ENCODE measurements around the gene ASPHD2. TPM values are rescaled to one million over a fixed set of nuclear protein-coding genes. Genes with fewer than 3 reads are reported as not detected.
A peak's percentile ranks its signal among the peaks of the same experiment; 100 is the strongest.

Gene ASPHD2
- total and polyA plus RNA-seq, 2 of the 13 experiments (the other 11 are each of a cell fraction or from before 2014, with no cell fraction given), result 0.04 TPM

GRCh38 chr22:26483439-26484359, 54.6 kb downstream of the ASPHD2 start, which contains the start of the genes HPS4 and SRRD (continued):
- TF ChIP-seq PAWR (CRISPR knock-in tag; IDR thresholded peaks at IDR 0.05; ENCODE audit: borderline replicate concordance), result no peak
- no peak for TF ChIP-seq ZNF674 (CRISPR knock-in tag; IDR thresholded peaks at IDR 0.05; ENCODE audit: low read depth)
- TF ChIP-seq IRF2 (CRISPR knock-in tag; IDR thresholded peaks at IDR 0.05), result peak; percentile 87
- TF ChIP-seq ZNF713 (CRISPR knock-in tag; IDR thresholded peaks at IDR 0.05), result no peak; the same call in 1 of the 2 replicates
- no peak for TF ChIP-seq MLLT10 (CRISPR knock-in tag; IDR thresholded peaks at IDR 0.05)
- TF ChIP-seq CHD4 (IDR thresholded peaks at IDR 0.05; ENCODE audit: borderline replicate concordance, low read length), result peak; percentile 100
- TF ChIP-seq FOXM1 (CRISPR knock-in tag; IDR thresholded peaks at IDR 0.05), result 0 out of 2 replicates have a peak, but pooled peaks have one; percentile 54
- peak; percentile 90 for TF ChIP-seq NR2C2 (CRISPR knock-in tag; IDR thresholded peaks at IDR 0.05; ENCODE audit: borderline replicate concordance)
- no peak for TF ChIP-seq ZNF276 (CRISPR knock-in tag; IDR thresholded peaks at IDR 0.05; ENCODE audit: low read depth)
- TF ChIP-seq ZNF451 (CRISPR knock-in tag; IDR thresholded peaks at IDR 0.05), result no peak
- peak; percentile 51; the same call in 1 of the 2 replicates for TF ChIP-seq SOX5 (CRISPR knock-in tag; IDR thresholded peaks at IDR 0.05; ENCODE audit: borderline replicate concordance)
- peak; percentile 68; the same call in 1 of the 2 replicates for TF ChIP-seq ZNF816 (CRISPR knock-in tag; IDR thresholded peaks at IDR 0.05; ENCODE audit: borderline replicate concordance)
- no peak for TF ChIP-seq AGO1 (IDR thresholded peaks at IDR 0.05; ENCODE audit: low read depth, low read length, poor library complexity, severe bottlenecking)
- peak; percentile 98 for TF ChIP-seq KDM5A (IDR thresholded peaks at IDR 0.05; ENCODE audit: borderline replicate concordance, low read length)
- no peak for TF ChIP-seq SCMH1 (CRISPR knock-in tag; IDR thresholded peaks at IDR 0.05; ENCODE audit: borderline replicate concordance)
- peak; percentile 73 for TF ChIP-seq ATF7-NPFF (CRISPR knock-in tag; IDR thresholded peaks at IDR 0.05; ENCODE audit: low read depth)
- TF ChIP-seq EEA1 (CRISPR knock-in tag; IDR thresholded peaks at IDR 0.05; ENCODE audit: borderline replicate concordance), result 0 out of 2 replicates have a peak, but pooled peaks have one; percentile 59
- 0 out of 2 replicates have a peak, but pooled peaks have one; percentile 41 for TF ChIP-seq NR2F6 (IDR thresholded peaks at IDR 0.05)
- peak; percentile 90 for TF ChIP-seq NR2F6 (CRISPR knock-in tag; IDR thresholded peaks at IDR 0.05)
- TF ChIP-seq PBX3 (CRISPR knock-in tag; IDR thresholded peaks at IDR 0.05; ENCODE audit: borderline replicate concordance), result no peak
- 0 out of 2 replicates have a peak, but pooled peaks have one; percentile 22 for TF ChIP-seq ZNF652 (CRISPR knock-in tag; IDR thresholded peaks at IDR 0.05; ENCODE audit: borderline replicate concordance, low read depth)
- TF ChIP-seq PRMT3 (CRISPR knock-in tag; IDR thresholded peaks at IDR 0.05; ENCODE audit: borderline replicate concordance, low read depth), result no peak
- no peak for TF ChIP-seq MTERF4 (CRISPR knock-in tag; IDR thresholded peaks at IDR 0.05)
- 0 out of 2 replicates have a peak, but pooled peaks have one; percentile 58 for TF ChIP-seq BRF2 (CRISPR knock-in tag; IDR thresholded peaks at IDR 0.05)
- no peak for TF ChIP-seq STAT5B (CRISPR knock-in tag; IDR thresholded peaks at IDR 0.05)

Data from HepG2 (cell line).